GM10248 (cell line): ENCODE data around the gene ODAD2.

Experiments used
- CTCF ChIA-PET: fragments of 300-600 bp; sonication (Branson Sonifier 250); formaldehyde crosslinking; extraction: SDS; loops from one replicate; lab custom pipeline; 2021; ENCODE audit warnings: antibody characterized with exemption; lab: Yijun Ruan, JAX
- POLR2A ChIA-PET: fragments of 350-650 bp; sonication (Branson Sonifier 250); formaldehyde crosslinking; extraction: SDS; loops from one replicate; lab custom pipeline; 2020; ENCODE audit warnings: antibody characterized with exemption; lab: Yijun Ruan, JAX
- DNase-seq: peaks from one replicate; pipeline ENCODE4 v3.0.0; 2012; ENCODE audit errors: extremely low spot score
- TF ChIP-seq, protein P1 (sequence below): IDR thresholded peaks from 2 replicates; pipeline ENCODE4 v1.5.1; 2012; ENCODE audit warnings: mild to moderate bottlenecking, low read depth; ENCODE audit errors: extremely low read depth, missing control alignments, control extremely low read depth

The ODAD2 gene

DNA sequence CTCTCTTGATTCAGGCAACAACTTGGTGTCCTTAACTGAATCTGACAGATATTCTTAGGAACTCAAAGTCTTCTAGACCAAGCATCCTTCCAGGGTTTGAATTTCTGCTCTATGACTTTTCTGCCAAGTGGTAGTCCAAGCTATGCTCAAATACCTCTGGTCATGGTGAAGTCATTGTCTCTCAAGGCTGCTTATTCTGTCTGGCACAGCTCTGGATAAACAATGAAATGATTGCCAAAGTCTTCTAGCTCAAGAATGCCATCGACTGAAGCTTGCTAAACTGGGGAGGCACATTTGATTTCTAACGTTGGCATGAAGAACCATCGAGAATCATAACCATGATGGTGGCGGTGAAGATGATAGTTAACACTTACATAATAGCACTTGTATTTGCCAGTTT, 137.1 kb downstream of the ODAD2 start:
- DNase-seq, result no peak
- CTCF ChIA-PET, result no interaction called here
- TF ChIP-seq, protein P1, sequence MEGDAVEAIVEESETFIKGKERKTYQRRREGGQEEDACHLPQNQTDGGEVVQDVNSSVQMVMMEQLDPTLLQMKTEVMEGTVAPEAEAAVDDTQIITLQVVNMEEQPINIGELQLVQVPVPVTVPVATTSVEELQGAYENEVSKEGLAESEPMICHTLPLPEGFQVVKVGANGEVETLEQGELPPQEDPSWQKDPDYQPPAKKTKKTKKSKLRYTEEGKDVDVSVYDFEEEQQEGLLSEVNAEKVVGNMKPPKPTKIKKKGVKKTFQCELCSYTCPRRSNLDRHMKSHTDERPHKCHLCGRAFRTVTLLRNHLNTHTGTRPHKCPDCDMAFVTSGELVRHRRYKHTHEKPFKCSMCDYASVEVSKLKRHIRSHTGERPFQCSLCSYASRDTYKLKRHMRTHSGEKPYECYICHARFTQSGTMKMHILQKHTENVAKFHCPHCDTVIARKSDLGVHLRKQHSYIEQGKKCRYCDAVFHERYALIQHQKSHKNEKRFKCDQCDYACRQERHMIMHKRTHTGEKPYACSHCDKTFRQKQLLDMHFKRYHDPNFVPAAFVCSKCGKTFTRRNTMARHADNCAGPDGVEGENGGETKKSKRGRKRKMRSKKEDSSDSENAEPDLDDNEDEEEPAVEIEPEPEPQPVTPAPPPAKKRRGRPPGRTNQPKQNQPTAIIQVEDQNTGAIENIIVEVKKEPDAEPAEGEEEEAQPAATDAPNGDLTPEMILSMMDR, result no peak
- POLR2A ChIA-PET, result no interaction called here

DNA sequence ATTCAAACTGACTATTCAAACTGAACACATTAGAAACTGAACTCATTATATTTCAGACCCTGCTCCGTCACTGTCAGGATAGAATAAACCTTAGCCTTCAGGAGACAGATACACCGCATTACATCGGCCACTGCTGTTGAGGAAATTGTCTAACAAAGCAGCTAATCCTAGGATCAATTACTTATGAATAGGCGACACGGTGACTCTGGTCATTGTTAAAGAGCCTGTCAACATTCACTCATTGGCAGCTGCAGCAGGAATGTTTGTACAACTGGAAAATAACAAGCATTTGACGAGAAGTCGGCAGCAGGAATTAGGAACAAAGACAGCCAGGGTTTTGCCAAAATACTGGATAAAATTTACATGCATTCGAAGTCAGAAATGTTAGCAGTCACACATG, 141.3 kb downstream of the ODAD2 start:
- DNase-seq, result no peak
- CTCF ChIA-PET, result no interaction called here
- TF ChIP-seq, protein P1, result no peak
- POLR2A ChIA-PET, result no interaction called here

DNA sequence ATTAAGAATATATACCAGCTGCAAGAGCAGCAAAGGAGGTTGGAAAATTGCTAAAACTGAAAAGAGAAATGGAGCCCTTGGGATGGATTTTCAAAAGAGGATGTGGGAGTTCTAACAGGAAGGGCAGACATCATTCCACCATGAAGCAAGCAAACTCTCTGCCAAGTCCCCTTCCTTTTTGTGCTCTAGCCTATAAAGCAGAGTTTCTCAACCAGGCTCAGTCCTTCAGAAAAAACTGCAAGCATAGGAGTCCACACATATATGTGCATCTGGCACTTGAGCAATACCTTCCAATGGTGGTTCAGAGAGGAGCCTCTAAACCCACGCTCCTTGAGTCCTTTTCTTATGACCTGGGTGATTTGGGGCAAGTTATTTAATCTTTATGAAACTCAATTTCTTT, 154.7 kb downstream of the ODAD2 start:
- ChIA-PET POLR2A (no interaction called here), CTCF (no interaction called here)
- TF ChIP-seq, protein P1, result no peak
- DNase-seq, result no peak

DNA sequence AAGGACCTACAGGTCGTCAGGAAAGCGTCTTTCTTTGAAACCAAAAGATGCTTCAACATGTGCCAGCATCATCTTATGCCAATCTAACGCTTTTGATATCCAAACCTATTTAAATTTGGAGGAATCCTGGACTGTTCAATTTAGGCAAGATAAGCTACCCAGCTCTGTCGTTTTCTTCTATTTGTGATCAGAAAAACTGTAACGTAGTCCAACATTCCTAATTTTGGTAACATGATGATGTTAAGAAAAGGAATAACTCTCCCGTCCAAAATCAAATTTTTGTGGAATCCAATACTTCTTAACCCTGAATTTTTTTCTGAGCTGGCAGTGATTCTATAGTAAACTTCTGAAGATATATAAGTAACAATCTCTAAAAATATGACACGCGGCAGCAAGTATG, 160.0 kb downstream of the ODAD2 start:
- TF ChIP-seq, protein P1, result no peak
- CTCF ChIA-PET, result interaction anchor here (0.9 kb wide), 1 partner anchor 9 kb away, joined by 3 read pairs; no protein-coding TSS in a partner anchor
- no peak for DNase-seq
- POLR2A ChIA-PET, result no interaction called here

DNA sequence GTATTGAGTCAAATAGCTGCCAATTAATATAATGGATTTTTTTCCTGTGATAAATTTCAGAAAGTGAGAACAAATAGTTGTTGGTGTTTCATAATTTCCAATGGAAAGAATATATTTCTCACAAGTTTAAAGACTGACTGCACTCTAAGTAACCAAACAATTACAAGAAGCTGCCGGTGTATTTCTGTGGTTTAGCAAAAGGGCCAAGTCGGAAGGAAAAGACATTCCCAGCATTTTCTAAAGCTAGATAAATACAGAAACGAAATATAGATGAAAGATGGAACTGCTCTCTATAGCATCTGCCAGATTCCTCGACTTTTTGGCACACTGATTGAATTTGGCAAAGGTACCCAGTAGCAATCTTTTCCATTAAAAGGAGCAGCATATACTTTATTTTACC, 160.5 kb downstream of the ODAD2 start:
- TF ChIP-seq, protein P1, result no peak
- DNase-seq, result no peak
- ChIA-PET POLR2A (no interaction called here), CTCF (interaction anchor here (0.6 to 1.4 kb wide), 3 partner anchors 9 to 43 kb away, joined by 3 read pairs; no protein-coding TSS in a partner anchor)

DNA sequence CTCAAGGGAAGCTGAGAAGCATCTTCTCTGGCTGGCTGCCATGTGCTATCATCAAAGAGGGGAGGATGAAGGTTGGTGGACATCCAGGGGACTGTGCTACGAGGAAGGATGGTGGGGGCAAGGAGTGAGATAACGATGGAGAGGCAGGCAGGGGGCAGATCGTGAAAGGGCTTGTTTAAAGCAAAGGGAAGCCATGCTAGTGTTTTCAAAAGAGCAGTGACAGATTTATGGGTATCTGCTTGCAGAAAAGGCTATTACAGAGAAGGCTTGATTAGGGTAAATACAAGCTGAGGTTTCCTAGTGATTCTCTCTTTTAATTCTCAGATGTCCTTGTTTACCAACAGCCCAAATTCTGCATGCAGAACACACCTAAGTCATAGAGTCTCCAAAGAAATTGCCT, 164.4 kb downstream of the ODAD2 start:
- POLR2A ChIA-PET, result no interaction called here
- TF ChIP-seq, protein P1, result no peak
- CTCF ChIA-PET, result no interaction called here
- DNase-seq, result no peak

DNA sequence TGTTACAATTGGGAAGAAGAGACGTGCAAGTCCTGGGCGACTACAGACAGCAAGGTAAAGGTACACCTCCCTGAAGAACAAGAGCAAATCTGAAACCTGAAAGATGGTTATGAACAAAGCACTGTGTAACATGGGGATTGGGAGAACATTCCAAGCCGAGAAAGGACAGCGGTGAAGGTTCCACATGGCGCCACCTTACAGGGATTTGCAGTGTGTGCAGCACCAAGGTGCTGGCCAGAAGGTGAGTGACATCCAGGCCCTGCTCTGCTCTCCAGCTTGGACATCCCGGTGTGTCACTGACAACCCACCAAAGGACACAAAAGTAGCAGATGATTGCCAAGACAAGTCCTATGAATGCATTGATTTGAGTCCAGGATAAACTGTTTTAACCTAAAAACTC, 165.1 kb downstream of the ODAD2 start:
- TF ChIP-seq, protein P1, result no peak
- ChIA-PET CTCF (no interaction called here), POLR2A (no interaction called here)

More for the DNA sequence above, 165.1 kb downstream of the ODAD2 start:
- DNase-seq, result no peak
